Prostate gland (tissue), 2 donors: ENCODE measurements around the gene IQGAP2. TPM values are rescaled to one million over a fixed set of nuclear protein-coding genes. Genes with fewer than 3 reads are reported as not detected.

Source experiments
- DNase-seq: peaks from one replicate; pipeline ENCODE4 v3.0.0-alpha.2; 2019; ENCODE audit warnings: low spot score
- H3K27ac ChIP-seq, 2 donors: fragments of 200-600 bp; sonication (generic); 2 replicates each; pipeline ENCODE4 v1.5.1; 2017 to 2019
- H3K27me3 ChIP-seq: fragments of 200-600 bp; sonication (generic); replicated peaks from 2 replicates; pipeline ENCODE4 v1.5.1; 2019; ENCODE audit not compliant: insufficient read depth
- H3K36me3 ChIP-seq, 2 donors: fragments of 200-600 bp; sonication (generic); 1 replicate in 1 of 2; 2 replicates in 1 of 2; pipeline versions ENCODE4 v1.5.1 to v1.8.1; 2017 to 2019
- H3K4me1 ChIP-seq: fragments of 200-600 bp; sonication (generic); replicated peaks from 2 replicates; pipeline ENCODE4 v1.5.1; 2019
- H3K4me3 ChIP-seq, 2 donors: fragments of 200-600 bp; sonication (generic); 2 replicates each; pipeline ENCODE4 v1.5.1; 2017 to 2019
- H3K9me3 ChIP-seq: fragments of 200-600 bp; sonication (generic); 2 replicates; pipeline ENCODE4 v1.5.1; 2017
- CTCF ChIP-seq, 4 experiments: fragments of 200-600 bp in 2 of 4; fragments of 450-650 bp in 2 of 4; sonication (generic) in 2 of 4; IDR thresholded peaks; 1 replicate in 3 of 4; 2 replicates in 1 of 4; pipeline ENCODE4 v1.5.1; 2016 to 2019; ENCODE audit warnings: antibody characterized with exemption in 4 of 4, mild to moderate bottlenecking in 2 of 4, moderate library complexity in 2 of 4
- POLR2A ChIP-seq: fragments of 450-650 bp; IDR thresholded peaks from one replicate; pipeline ENCODE4 v1.6.1; 2016; ENCODE audit warnings: antibody characterized with exemption, mild to moderate bottlenecking
- POLR2AphosphoS5 ChIP-seq: sonication (generic); formaldehyde crosslinking; IDR thresholded peaks from one replicate; pipeline ENCODE4 v1.6.1; 2017; ENCODE audit warnings: antibody characterized with exemption
- WGBS: methylation state at CpG from one replicate; pipeline ENCODE4 v1.1.5; 2018; 5-methylcytosine and 5-hydroxymethylcytosine counted together
- intact Hi-C: fragments of 100-400 bp; cut with DNase I; formaldehyde crosslinking; loops from one replicate; pipeline ENCODE4 v1.14.2; 2022
- total RNA-seq, 2 donors: library from RNA; depleted of rRNA; stranded (reverse); fragments of >200 nt; gene quantifications; one replicate each; pipeline ENCODE4 v1.1.0, GENCODE V29; 2016

IQGAP2 gene
- total RNA-seq, 2 donors from 2014 or later: 41.5 to 64.9 TPM

- H3K27me3 ChIP-seq: no peaks in the 10 kb centered on the region
- no peaks in the 10 kb centered on the region for H3K9me3 ChIP-seq
- TF ChIP-seq CTCF (IDR thresholded peaks at IDR 0.05): no peak
- no peak for TF ChIP-seq POLR2A
- no peak for TF ChIP-seq POLR2AphosphoS5
- 7% methylated on average over 29 of the region's 29 CpGs for WGBS
- peak overlapping the region; percentile 55 to 68 for H3K27ac ChIP-seq
- no peaks in the 10 kb centered on the region for H3K4me1 ChIP-seq
- no peaks in the 10 kb centered on the region for H3K36me3 ChIP-seq
- peak overlapping the region; percentile 62 to 71 for H3K4me3 ChIP-seq
- intact Hi-C loops: no loop called here
- no peak for DNase-seq
Observed at GRCh38 chr5:76716456-76717157, 313.5 kb downstream of the IQGAP2 start.

- no peak for TF ChIP-seq POLR2AphosphoS5
- TF ChIP-seq CTCF (IDR thresholded peaks at IDR 0.05): no peak
- TF ChIP-seq POLR2A: no peak
- intact Hi-C loops: no loop called here
- no peak for DNase-seq
- Histone ChIP-seq H3K9me3 (no peaks in the 10 kb centered on the region), H3K27me3 (no peaks in the 10 kb centered on the region), H3K4me1 (no peaks in the 10 kb centered on the region), H3K27ac (no peak overlapping the region), H3K36me3 (no peaks in the 10 kb centered on the region), H3K4me3 (peak overlapping the region; percentile 62 to 71)
- WGBS: 83% methylated on average over 11 of the region's 11 CpGs
Observed at GRCh38 chr5:76717222-76718083, 314.4 kb downstream of the IQGAP2 start.

GRCh38 chr5:76718381-76718832 is 315.3 kb downstream of the IQGAP2 start:
- H3K4me1 ChIP-seq: no peaks in the 10 kb centered on the region
- WGBS: 81% methylated on average over 5 of the region's 5 CpGs
- no peak overlapping the region for H3K4me3 ChIP-seq
- no peak overlapping the region for H3K27ac ChIP-seq
- no peak for DNase-seq
- intact Hi-C loops: no loop called here
- no peak for TF ChIP-seq POLR2A
- no peak for TF ChIP-seq CTCF (IDR thresholded peaks at IDR 0.05)
- no peak for TF ChIP-seq POLR2AphosphoS5
- H3K9me3 ChIP-seq: no peaks in the 10 kb centered on the region
- H3K36me3 ChIP-seq: no peaks in the 10 kb centered on the region
- H3K27me3 ChIP-seq: no peaks in the 10 kb centered on the region

- no peak for TF ChIP-seq POLR2A
- TF ChIP-seq CTCF (IDR thresholded peaks at IDR 0.05): no peak
- no peak for TF ChIP-seq POLR2AphosphoS5
Observed at GRCh38 chr5:76718880-76719279, 315.8 kb downstream of the IQGAP2 start.

More at GRCh38 chr5:76718880-76719279, 315.8 kb downstream of the IQGAP2 start:
- Histone ChIP-seq H3K4me3 (no peak overlapping the region), H3K27ac (no peak overlapping the region), H3K36me3 (no peaks in the 10 kb centered on the region), H3K9me3 (no peaks in the 10 kb centered on the region), H3K4me1 (no peaks in the 10 kb centered on the region), H3K27me3 (no peaks in the 10 kb centered on the region)
- no peak for DNase-seq
- WGBS: 91% methylated on average over 4 of the region's 4 CpGs
- intact Hi-C loops: no loop called here
